DND-41 (cell line): Measurements from ENCODE around the gene KCNB1.

Experiments used
- ATAC-seq: fragments of 200-7000 bp; cut with Tn5 transposase; 3 replicates; pipeline ENCODE4 v1.9.1; 2021; ENCODE audit warnings: low read depth; ENCODE audit not compliant: insufficient read depth
- DNase-seq: peaks from one replicate; pipeline ENCODE4 v3.0.0-alpha.2; 2020
- H2AFZ ChIP-seq: 2 replicates; pipeline ENCODE4 v1.6.0; 2012; ENCODE audit warnings: low read depth, low read length
- H3K27ac ChIP-seq: 2 replicates; pipeline ENCODE4 v1.5.1; 2012; ENCODE audit warnings: low read length, inconsistent platforms
- H3K27me3 ChIP-seq: fragments of 200-600 bp; sonication (generic); 2 replicates; pipeline ENCODE4 v1.6.0; 2012; ENCODE audit warnings: low read length, mild to moderate bottlenecking, inconsistent platforms; ENCODE audit not compliant: insufficient read depth, poor library complexity
- H3K36me3 ChIP-seq: 2 replicates; pipeline ENCODE4 v1.5.1; 2012; ENCODE audit warnings: low read length, inconsistent platforms; ENCODE audit not compliant: insufficient read depth
- H3K4me1 ChIP-seq: 2 replicates; pipeline ENCODE4 v1.5.1; 2012; ENCODE audit warnings: mild to moderate bottlenecking, low read length; ENCODE audit not compliant: insufficient read depth
- H3K4me2 ChIP-seq: 2 replicates; pipeline ENCODE4 v1.6.0; 2012; ENCODE audit warnings: mild to moderate bottlenecking, moderate library complexity, low read length, inconsistent platforms; ENCODE audit not compliant: insufficient read depth
- H3K4me3 ChIP-seq, 2 experiments: fragments of 200-600 bp in 1 of 2; shearing (Covaris generic) in 1 of 2; 2 replicates each; pipeline ENCODE4 v1.5.1; 2012 to 2016; ENCODE audit warnings: inconsistent platforms in 2 of 2, low read length in 2 of 2, mild to moderate bottlenecking in 2 of 2, low read depth in 1 of 2, moderate library complexity in 1 of 2
- H3K79me2 ChIP-seq: 2 replicates; pipeline ENCODE4 v1.6.0; 2012; ENCODE audit warnings: low read length, inconsistent platforms; ENCODE audit not compliant: insufficient read depth
- H3K9ac ChIP-seq: 2 replicates; pipeline ENCODE4 v1.6.0; 2012; ENCODE audit warnings: low read depth, mild to moderate bottlenecking, inconsistent platforms, low read length, moderate library complexity
- H3K9me3 ChIP-seq: 2 replicates; pipeline ENCODE4 v1.5.1; 2012; ENCODE audit warnings: low read length, moderate library complexity, mild to moderate bottlenecking, inconsistent platforms; ENCODE audit not compliant: insufficient read depth, severe bottlenecking
- H4K20me1 ChIP-seq: 2 replicates; pipeline ENCODE4 v1.6.0; 2012; ENCODE audit warnings: low read length; ENCODE audit not compliant: insufficient read depth
- EZH2 ChIP-seq: IDR thresholded peaks from 3 replicates; pipeline ENCODE4 v1.6.1; 2012; ENCODE audit warnings: borderline replicate concordance, low read depth, mild to moderate bottlenecking, moderate library complexity, low read length, inconsistent platforms; ENCODE audit not compliant: severe bottlenecking
- TF ChIP-seq, protein P1 (sequence below): IDR thresholded peaks from 2 replicates; pipeline ENCODE4 v1.5.1; 2012; ENCODE audit warnings: borderline replicate concordance, low read length, moderate library complexity, mild to moderate bottlenecking; ENCODE audit not compliant: poor library complexity, severe bottlenecking; ENCODE audit errors: extremely low read depth

KCNB1 gene

DNA sequence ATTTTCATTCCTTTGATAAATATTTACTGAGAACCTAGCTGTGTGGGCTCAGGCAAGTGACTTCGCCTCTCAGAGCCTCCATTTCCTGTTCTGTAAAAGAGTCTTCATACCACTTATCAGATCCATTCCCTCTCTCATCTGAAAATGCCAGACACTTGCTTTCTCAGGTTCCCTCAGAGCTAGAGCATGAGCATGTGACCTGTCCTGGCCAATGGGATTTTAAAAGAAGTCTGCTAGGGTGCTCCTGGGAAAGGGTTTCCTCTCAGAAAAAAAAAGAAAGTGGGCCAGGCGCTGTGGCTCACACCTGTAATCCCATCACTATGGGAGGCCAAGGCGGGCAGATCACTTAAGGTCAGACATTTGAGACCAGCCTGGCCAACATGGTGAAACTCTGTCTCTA, 5.3 kb downstream of the KCNB1 start:
- H3K79me2 ChIP-seq = no peaks in the 10 kb centered on the region
- DNase-seq (no peak), ATAC-seq (no peak)
- H3K4me3 ChIP-seq = no peak overlapping the region
- no peak overlapping the region for H3K9ac ChIP-seq
- no peaks in the 10 kb centered on the region for H3K4me1 ChIP-seq
- TF ChIP-seq EZH2 = no peak
- TF ChIP-seq, protein P1, sequence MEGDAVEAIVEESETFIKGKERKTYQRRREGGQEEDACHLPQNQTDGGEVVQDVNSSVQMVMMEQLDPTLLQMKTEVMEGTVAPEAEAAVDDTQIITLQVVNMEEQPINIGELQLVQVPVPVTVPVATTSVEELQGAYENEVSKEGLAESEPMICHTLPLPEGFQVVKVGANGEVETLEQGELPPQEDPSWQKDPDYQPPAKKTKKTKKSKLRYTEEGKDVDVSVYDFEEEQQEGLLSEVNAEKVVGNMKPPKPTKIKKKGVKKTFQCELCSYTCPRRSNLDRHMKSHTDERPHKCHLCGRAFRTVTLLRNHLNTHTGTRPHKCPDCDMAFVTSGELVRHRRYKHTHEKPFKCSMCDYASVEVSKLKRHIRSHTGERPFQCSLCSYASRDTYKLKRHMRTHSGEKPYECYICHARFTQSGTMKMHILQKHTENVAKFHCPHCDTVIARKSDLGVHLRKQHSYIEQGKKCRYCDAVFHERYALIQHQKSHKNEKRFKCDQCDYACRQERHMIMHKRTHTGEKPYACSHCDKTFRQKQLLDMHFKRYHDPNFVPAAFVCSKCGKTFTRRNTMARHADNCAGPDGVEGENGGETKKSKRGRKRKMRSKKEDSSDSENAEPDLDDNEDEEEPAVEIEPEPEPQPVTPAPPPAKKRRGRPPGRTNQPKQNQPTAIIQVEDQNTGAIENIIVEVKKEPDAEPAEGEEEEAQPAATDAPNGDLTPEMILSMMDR = no peak
- no peak overlapping the region for H2AFZ ChIP-seq
- no peak overlapping the region for H3K27ac ChIP-seq
- no peaks in the 10 kb centered on the region for H3K36me3 ChIP-seq
- H4K20me1 ChIP-seq = 0 out of 2 replicates have a peak, but pooled peaks cover 3% of the 10 kb centered on the region
- H3K4me2 ChIP-seq = no peak overlapping the region
- H3K27me3 ChIP-seq = peaks cover 8% of the 10 kb centered on the region
- H3K9me3 ChIP-seq = no peaks in the 10 kb centered on the region

DNA sequence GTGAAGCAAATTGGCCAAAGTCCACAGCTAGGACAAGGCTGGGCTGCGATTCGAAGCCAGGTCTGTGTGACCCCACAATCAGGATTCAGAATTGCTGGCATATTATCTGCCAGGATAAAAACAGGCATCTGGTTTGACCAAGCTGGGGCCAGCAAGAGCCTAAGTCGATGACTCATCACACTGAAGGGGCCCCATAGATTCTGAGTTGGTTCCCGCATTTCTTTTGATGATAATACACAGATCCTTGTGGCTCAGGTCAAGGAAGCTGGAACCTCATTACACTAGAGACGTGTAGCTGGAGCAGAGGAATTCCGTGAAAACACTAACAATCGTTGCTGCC, 6.5 kb downstream of the KCNB1 start:
- Histone ChIP-seq H3K9me3 (no peaks in the 10 kb centered on the region), H3K27me3 (peaks cover 10% of the 10 kb centered on the region), H3K4me2 (no peak overlapping the region), H2AFZ (no peak overlapping the region), H3K27ac (no peak overlapping the region), H3K36me3 (no peaks in the 10 kb centered on the region), H3K4me3 (no peak overlapping the region), H3K9ac (no peak overlapping the region), H3K4me1 (no peaks in the 10 kb centered on the region), H4K20me1 (0 out of 2 replicates have a peak, but pooled peaks cover 3% of the 10 kb centered on the region), H3K79me2 (no peaks in the 10 kb centered on the region)
- DNase-seq (no peak), ATAC-seq (no peak)
- TF ChIP-seq, protein P1 = no peak
- TF ChIP-seq EZH2 = no peak

DNA sequence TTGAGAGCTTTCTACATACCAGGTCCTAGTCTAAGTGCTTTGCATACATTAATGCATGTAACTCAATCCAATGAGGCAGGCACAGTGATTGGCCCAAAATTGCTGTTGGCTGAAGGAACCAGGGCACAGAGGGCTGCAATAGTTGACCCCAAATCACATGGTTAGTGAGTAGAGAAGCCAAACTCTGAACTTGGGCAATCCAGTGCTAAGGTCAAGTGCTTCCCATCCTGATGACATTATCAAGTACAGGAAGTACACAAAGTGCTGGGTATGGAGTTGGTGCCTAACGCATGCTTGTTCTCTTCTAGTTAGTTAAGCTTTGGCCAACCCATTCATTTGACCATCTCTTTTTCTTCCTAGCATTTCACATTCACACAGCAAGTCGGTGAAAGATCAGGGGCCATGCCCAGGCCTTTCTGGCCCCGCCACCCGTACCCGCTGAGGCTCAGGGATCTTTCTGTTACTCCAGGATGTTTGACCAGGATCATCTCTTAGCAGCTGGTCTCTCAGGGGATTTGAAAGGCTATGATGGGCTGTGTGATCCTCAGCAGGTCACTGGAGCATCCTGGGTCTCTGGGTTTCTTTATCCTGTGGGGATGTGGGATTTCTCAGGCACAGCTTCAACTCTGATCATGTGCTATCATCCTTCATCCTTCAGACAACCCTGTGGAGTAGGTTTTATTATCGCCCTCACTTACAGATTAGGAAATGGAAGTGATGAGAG, 7.0 kb downstream of the KCNB1 start:
- TF ChIP-seq, protein P1 = no peak
- no peak for TF ChIP-seq EZH2
- peaks cover 11% of the 10 kb centered on the region for H3K27me3 ChIP-seq
- H3K9me3 ChIP-seq = no peaks in the 10 kb centered on the region
- no peaks in the 10 kb centered on the region for H3K79me2 ChIP-seq
- no peaks in the 10 kb centered on the region for H3K4me1 ChIP-seq
- no peak overlapping the region for H3K4me2 ChIP-seq
- no peak overlapping the region for H3K27ac ChIP-seq
- ATAC-seq (no peak), DNase-seq (no peak)
- H3K9ac ChIP-seq = no peak overlapping the region
- no peak overlapping the region for H2AFZ ChIP-seq
- H3K36me3 ChIP-seq = no peaks in the 10 kb centered on the region
- no peak overlapping the region for H3K4me3 ChIP-seq
- 0 out of 2 replicates have a peak, but pooled peaks cover 3% of the 10 kb centered on the region for H4K20me1 ChIP-seq
